Spleen (tissue), 11 donors: ENCODE results near the gene SH3BP1. TPM values are rescaled to one million over a fixed set of nuclear protein-coding genes. Genes with fewer than 3 reads are reported as not detected.

Experiments used
- DNase-seq: peaks from one replicate; pipeline ENCODE4 v3.0.0-alpha.2; 2020
- H3K27ac ChIP-seq, 8 donors: fragments of 200-600 bp; sonication (generic) in 7 of 8; 1 replicate in 4 of 8; 2 replicates in 4 of 8; pipeline versions ENCODE4 v1.5.0 to v1.8.0; 2016 to 2021; ENCODE audit warnings: inconsistent platforms in 4 of 8, mild to moderate bottlenecking in 4 of 8, moderate library complexity in 1 of 8
- H3K27me3 ChIP-seq, 7 donors: fragments of 200-600 bp; sonication (generic) in 6 of 7; replicated peaks in 1 of 7; 1 replicate in 4 of 7; 2 replicates in 3 of 7; pipeline versions ENCODE4 v1.5.0 to v1.8.0; 2016 to 2021; ENCODE audit warnings: inconsistent platforms in 3 of 7, mild to moderate bottlenecking in 1 of 7
- H3K36me3 ChIP-seq, 6 donors: fragments of 200-600 bp; sonication (generic) in 5 of 6; 1 replicate in 4 of 6; 2 replicates in 2 of 6; pipeline versions ENCODE4 v1.5.0 to v1.8.0; 2016 to 2021; ENCODE audit warnings: inconsistent platforms in 2 of 6
- H3K4me1 ChIP-seq, 6 donors: fragments of 200-600 bp; sonication (generic) in 5 of 6; 1 replicate in 3 of 6; 2 replicates in 3 of 6; pipeline versions ENCODE4 v1.5.0 to v1.8.0; 2016 to 2021; ENCODE audit warnings: inconsistent platforms in 3 of 6
- H3K4me3 ChIP-seq, 8 donors: fragments of 200-600 bp; sonication (generic) in 7 of 8; 1 replicate in 4 of 8; 2 replicates in 4 of 8; pipeline versions ENCODE4 v1.5.0 to v1.8.0; 2016 to 2021; ENCODE audit warnings: inconsistent platforms in 4 of 8, mild to moderate bottlenecking in 4 of 8, moderate library complexity in 2 of 8
- H3K9me3 ChIP-seq, 8 donors: fragments of 200-600 bp; sonication (generic) in 7 of 8; 1 replicate in 4 of 8; 2 replicates in 4 of 8; pipeline versions ENCODE4 v1.5.0 to v1.8.0; 2016 to 2021; ENCODE audit warnings: inconsistent platforms in 4 of 8
- POLR2A ChIP-seq, 3 donors: fragments of 450-650 bp; IDR thresholded peaks; one replicate each; pipeline ENCODE4 v1.5.1; 2017; ENCODE audit warnings: antibody characterized with exemption in 3 of 3, mild to moderate bottlenecking in 1 of 3
- POLR2AphosphoS5 ChIP-seq, 3 donors: sonication (generic); formaldehyde crosslinking; IDR thresholded peaks; one replicate each; pipeline ENCODE4 v1.5.1; 2017; ENCODE audit warnings: antibody characterized with exemption in 3 of 3
- WGBS, 5 donors: extraction: QIAGEN DNeasy Blood & Tissue Kit in 3 of 5; methylation state at CpG; one replicate each; pipeline versions ENCODE4 v1.1.5 to v1.1.7; 2013 to 2018; 5-methylcytosine and 5-hydroxymethylcytosine counted together
- intact Hi-C: fragments of 100-400 bp; cut with DNase I; formaldehyde crosslinking; loops from one replicate; pipeline ENCODE4 v1.15.0; 2023; ENCODE audit warnings: low total_unique reads
- polyA plus RNA-seq, 3 donors: library from polyadenylated mRNA; stranded (reverse); fragments of 200-250 nt; gene quantifications; one replicate each; pipeline ENCODE4 v1.2.1, GENCODE V29; 2013
- total RNA-seq, 7 donors: library from RNA; depleted of rRNA in 3 of 7; stranded (reverse); fragments of >200 nt in 3 of 7; fragmentation: NEBNext Ultra II Directional in 4 of 7; extraction: Animal tissue kit (Norgen Biotek cat#: 25700) in 4 of 7; gene quantifications; one replicate each; pipeline versions ENCODE4 v1.1.0 to v1.2.1, GENCODE V29; 2016 to 2021
- TF ChIP-seq, protein P1 (sequence below), 11 experiments: fragments of 200-600 bp in 7 of 11; fragments of 450-650 bp in 4 of 11; sonication (generic) in 4 of 11; IDR thresholded peaks in 8 of 11; conservative IDR thresholded peaks in 3 of 11; 1 replicate in 7 of 11; 2 replicates in 4 of 11; pipeline versions ENCODE4 v1.4.0 to v1.8.0; 2016 to 2021; ENCODE audit warnings: antibody characterized with exemption in 11 of 11, inconsistent platforms in 4 of 11, mild to moderate bottlenecking in 1 of 11
- donor health status: healthy with polysubstance abuse.
- donor health status: DM: no; HTN: no; CAD: no; lungs with moderate emphysema.
- donor health status: DM: no; HTN: no; CAD: no.
- donor health status: Bipolar disorder and iron deficiency.
- donor health status: healthy.
- donor health status: DM: no; HTN: no; CAD: no.
- donor health status: DM: yes; HTN: yes; CAD: no.

The SH3BP1 gene
- total and polyA plus RNA-seq, 10 donors: 17.7 to 78.9 (median 57.2) TPM

- Histone ChIP-seq H3K9me3 (no peaks in the 10 kb centered on the region), H3K27me3 (no peaks in the 10 kb centered on the region), H3K27ac (no peak overlapping the region), H3K4me3 (no peak overlapping the region), H3K4me1 (peaks cover 31 to 63% (median 48%) of the 10 kb centered on the region in 6 donors), H3K36me3 (peaks cover 0 to 25% (median 2%) of the 10 kb centered on the region in 6 donors)
- no peak for DNase-seq
- TF ChIP-seq, protein P1, sequence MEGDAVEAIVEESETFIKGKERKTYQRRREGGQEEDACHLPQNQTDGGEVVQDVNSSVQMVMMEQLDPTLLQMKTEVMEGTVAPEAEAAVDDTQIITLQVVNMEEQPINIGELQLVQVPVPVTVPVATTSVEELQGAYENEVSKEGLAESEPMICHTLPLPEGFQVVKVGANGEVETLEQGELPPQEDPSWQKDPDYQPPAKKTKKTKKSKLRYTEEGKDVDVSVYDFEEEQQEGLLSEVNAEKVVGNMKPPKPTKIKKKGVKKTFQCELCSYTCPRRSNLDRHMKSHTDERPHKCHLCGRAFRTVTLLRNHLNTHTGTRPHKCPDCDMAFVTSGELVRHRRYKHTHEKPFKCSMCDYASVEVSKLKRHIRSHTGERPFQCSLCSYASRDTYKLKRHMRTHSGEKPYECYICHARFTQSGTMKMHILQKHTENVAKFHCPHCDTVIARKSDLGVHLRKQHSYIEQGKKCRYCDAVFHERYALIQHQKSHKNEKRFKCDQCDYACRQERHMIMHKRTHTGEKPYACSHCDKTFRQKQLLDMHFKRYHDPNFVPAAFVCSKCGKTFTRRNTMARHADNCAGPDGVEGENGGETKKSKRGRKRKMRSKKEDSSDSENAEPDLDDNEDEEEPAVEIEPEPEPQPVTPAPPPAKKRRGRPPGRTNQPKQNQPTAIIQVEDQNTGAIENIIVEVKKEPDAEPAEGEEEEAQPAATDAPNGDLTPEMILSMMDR (IDR thresholded peaks at IDR 0.05 in 8 of 11, conservative IDR thresholded peaks at IDR 0.05 in 3 of 11): no peak
- no peak for TF ChIP-seq POLR2A (IDR thresholded peaks at IDR 0.05)
- no peak for TF ChIP-seq POLR2AphosphoS5 (IDR thresholded peaks at IDR 0.05)
- 82 to 95% (median 93%) methylated on average over 7 to 8 of the region's 8 CpGs for WGBS, 5 donors
- intact Hi-C loops: loop anchor here (5.0 kb wide), 2 partner anchors 37 to 57 kb away; no protein-coding TSS in a partner anchor
Observed at GRCh38 chr22:37679670-37680069, 40.2 kb downstream of the SH3BP1 start.

DNA sequence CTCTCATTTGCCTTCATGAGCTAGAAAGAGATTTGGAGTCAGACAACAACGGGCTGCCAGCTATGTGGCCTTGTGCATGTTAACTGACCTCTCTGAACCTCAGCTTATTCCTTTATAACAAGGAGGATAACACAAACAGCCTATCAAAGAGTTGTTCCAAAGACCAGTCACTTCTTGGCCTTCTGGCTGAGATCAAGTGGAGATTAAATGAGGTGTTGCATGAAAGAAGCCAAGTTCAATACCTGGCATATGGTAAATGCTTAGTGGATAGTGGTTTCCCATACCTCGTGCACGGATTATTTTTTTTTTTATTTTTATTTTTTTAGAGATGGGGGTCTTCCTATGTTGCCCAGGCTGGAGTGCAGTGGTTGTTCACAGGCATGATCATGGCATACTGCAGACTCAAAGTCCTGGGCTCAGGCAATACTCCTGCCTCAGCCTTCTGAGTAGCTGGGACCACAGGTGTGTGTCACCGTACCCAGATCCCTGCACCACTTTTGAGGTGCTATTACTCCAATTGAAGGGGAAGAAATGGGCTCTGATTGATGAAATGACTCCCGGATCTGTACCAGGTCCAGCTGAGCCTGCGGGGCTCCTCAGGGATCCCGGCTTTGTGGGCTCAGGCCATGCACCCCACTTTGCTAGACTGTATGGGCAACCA is 40.9 kb downstream of the SH3BP1 start:
- Histone ChIP-seq H3K4me1 (peaks cover 24 to 60% (median 43%) of the 10 kb centered on the region in 6 donors), H3K27ac (peak overlapping the region in 2 of 8 donors; percentile 4 to 46), H3K36me3 (peaks cover 0 to 25% (median 2%) of the 10 kb centered on the region in 6 donors), H3K4me3 (no peak overlapping the region), H3K27me3 (no peaks in the 10 kb centered on the region), H3K9me3 (no peaks in the 10 kb centered on the region)
- WGBS, 5 donors: 77 to 91% (median 89%) methylated on average over 4 to 7 of the region's 7 CpGs
- intact Hi-C loops: loop anchor here (5.0 kb wide), 2 partner anchors 38 to 58 kb away; no protein-coding TSS in a partner anchor
- TF ChIP-seq POLR2A (IDR thresholded peaks at IDR 0.05): no peak
- TF ChIP-seq, protein P1 (IDR thresholded peaks at IDR 0.05 in 8 of 11, conservative IDR thresholded peaks at IDR 0.05 in 3 of 11): no peak
- TF ChIP-seq POLR2AphosphoS5 (IDR thresholded peaks at IDR 0.05): no peak
- no peak for DNase-seq

- intact Hi-C loops: loop anchor here (5.0 kb wide), 2 partner anchors 39 to 59 kb away; no protein-coding TSS in a partner anchor
- Histone ChIP-seq H3K27ac (peak overlapping the region in 2 of 8 donors; percentile 4 to 46), H3K27me3 (no peaks in the 10 kb centered on the region), H3K4me1 (peaks cover 17 to 60% (median 43%) of the 10 kb centered on the region in 6 donors), H3K9me3 (no peaks in the 10 kb centered on the region), H3K36me3 (peaks cover 0 to 25% (median 2%) of the 10 kb centered on the region in 6 donors), H3K4me3 (no peak overlapping the region)
- no peak for DNase-seq
- TF ChIP-seq POLR2AphosphoS5 (IDR thresholded peaks at IDR 0.05): no peak
- TF ChIP-seq, protein P1 (IDR thresholded peaks at IDR 0.05 in 8 of 11, conservative IDR thresholded peaks at IDR 0.05 in 3 of 11): no peak
- no peak for TF ChIP-seq POLR2A (IDR thresholded peaks at IDR 0.05)
- 60 to 86% (median 75%) methylated on average over 1 to 2 of the region's 2 CpGs for WGBS, 5 donors
Observed at GRCh38 chr22:37681001-37681424, 41.5 kb downstream of the SH3BP1 start.

DNA sequence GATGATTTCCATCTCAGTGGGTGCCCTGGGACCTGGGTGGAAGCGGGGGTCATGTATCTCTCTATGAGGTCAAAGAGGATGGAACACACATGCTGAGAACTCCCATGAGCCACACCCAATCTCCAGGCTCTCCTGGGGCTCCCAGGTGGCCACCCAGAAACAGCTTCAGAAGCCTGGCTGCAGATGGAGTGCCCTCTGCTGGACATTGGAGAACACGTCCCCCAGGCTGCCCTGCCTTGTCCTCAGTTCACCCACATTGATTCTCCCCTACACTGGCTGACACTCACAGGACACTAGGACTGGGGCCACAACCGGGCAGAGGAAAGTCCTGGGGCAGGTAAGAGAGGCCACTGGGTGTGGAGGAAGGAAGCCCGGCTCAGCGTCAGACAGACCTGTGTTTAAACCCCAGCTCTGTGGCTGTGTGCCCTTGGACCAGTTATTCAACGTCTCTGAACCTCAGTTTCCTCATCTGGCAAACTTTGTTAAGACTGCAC is 42.1 kb downstream of the SH3BP1 start:
- 21 to 32% (median 27%) methylated on average over 6 of the region's 6 CpGs for WGBS, 5 donors
- peak overlapping the region in 2 of 8 donors; percentile 4 to 46 for H3K27ac ChIP-seq
- peak; percentile 87 for DNase-seq
- peaks cover 12 to 57% (median 39%) of the 10 kb centered on the region in 6 donors for H3K4me1 ChIP-seq
- H3K36me3 ChIP-seq: peaks cover 0 to 25% (median 2%) of the 10 kb centered on the region in 6 donors
- TF ChIP-seq POLR2AphosphoS5 (IDR thresholded peaks at IDR 0.05): peak in 1 of 3 donors; percentile 31
- TF ChIP-seq, protein P1 (IDR thresholded peaks at IDR 0.05 in 8 of 11, conservative IDR thresholded peaks at IDR 0.05 in 3 of 11): peak; percentile 82 to 96 (median 88)
- no peak for TF ChIP-seq POLR2A (IDR thresholded peaks at IDR 0.05)
- no peak overlapping the region for H3K4me3 ChIP-seq
- intact Hi-C loops: loop anchor here (5.0 kb wide), 2 partner anchors 39 to 59 kb away; no protein-coding TSS in a partner anchor
- no peaks in the 10 kb centered on the region for H3K27me3 ChIP-seq
- no peaks in the 10 kb centered on the region for H3K9me3 ChIP-seq
